Small intestine (tissue), 7 donors: ENCODE data around the gene ITGAD. TPM values are rescaled to one million over a fixed set of nuclear protein-coding genes. Genes with fewer than 3 reads are reported as not detected.

Experiments
- DNase-seq, 2 donors: peaks; one replicate each; pipeline versions ENCODE4 v3.0.0 to v3.0.0-alpha.2; 2013
- FAIRE-seq: peaks from 2 replicates; lab custom pipeline; 2012; peaks lifted over from hg19 to GRCh38; lab: Jason Lieb, UNC
- H3K27ac ChIP-seq, 3 donors: one replicate each; pipeline ENCODE4 v1.5.1; 2013; ENCODE audit warnings: low read length in 2 of 3, mild to moderate bottlenecking in 2 of 3, control low read depth in 1 of 3, inconsistent platforms in 1 of 3, low read depth in 1 of 3, moderate library complexity in 1 of 3
- H3K27me3 ChIP-seq, 3 donors: one replicate each; pipeline ENCODE4 v1.6.1; 2013; ENCODE audit warnings: low read length in 3 of 3, inconsistent platforms in 1 of 3; ENCODE audit not compliant: control insufficient read depth in 3 of 3, insufficient read depth in 3 of 3
- H3K36me3 ChIP-seq, 3 donors: one replicate each; pipeline ENCODE4 v1.6.1; 2013; ENCODE audit warnings: low read length in 3 of 3, inconsistent platforms in 1 of 3, low read depth in 1 of 3, mild to moderate bottlenecking in 1 of 3, moderate library complexity in 1 of 3; ENCODE audit not compliant: control insufficient read depth in 3 of 3, insufficient read depth in 2 of 3
- H3K4me1 ChIP-seq, 3 donors: one replicate each; pipeline ENCODE4 v1.6.1; 2013; ENCODE audit warnings: low read length in 2 of 3, inconsistent platforms in 1 of 3, low read depth in 1 of 3, mild to moderate bottlenecking in 1 of 3, moderate library complexity in 1 of 3; ENCODE audit not compliant: control insufficient read depth in 3 of 3, insufficient read depth in 2 of 3
- H3K4me3 ChIP-seq, 3 donors: one replicate each; pipeline ENCODE4 v1.5.1; 2013; ENCODE audit warnings: low read length in 3 of 3, control low read depth in 1 of 3, inconsistent platforms in 1 of 3, low read depth in 1 of 3, mild to moderate bottlenecking in 1 of 3, moderate library complexity in 1 of 3
- H3K9me3 ChIP-seq, 2 donors: one replicate each; pipeline ENCODE4 v1.6.1; 2013; ENCODE audit warnings: low read depth in 1 of 2, low read length in 1 of 2; ENCODE audit not compliant: control insufficient read depth in 2 of 2, insufficient read depth in 1 of 2
- WGBS, 3 donors: extraction: QIAGEN DNeasy Blood & Tissue Kit; methylation state at CpG; one replicate each; pipeline ENCODE4 v1.1.7; 2013; 5-methylcytosine and 5-hydroxymethylcytosine counted together
- polyA plus RNA-seq, 4 donors: library from polyadenylated mRNA; stranded (reverse) in 3 of 4; unstranded in 1 of 4; fragments of 200-250 nt in 3 of 4; fragments of 120-200 nt in 1 of 4; gene quantifications; one replicate each; pipeline versions ENCODE4 v1.2.1 to v1.2.3, GENCODE V29; 2013
- donor health status: healthy with polysubstance abuse.
- donor health status: control.
- donor health status: control.
- donor health status: Bipolar disorder and iron deficiency.
- donor health status: healthy.

ITGAD gene
- polyA plus RNA-seq, 4 donors, result 0.06 to 0.15 TPM; not detected in 2

GRCh38 chr16:31459687-31460581 is 66.8 kb downstream of the ITGAD start:
- 2 to 3% (median 2%) methylated on average over 54 to 61 of the region's 61 CpGs for WGBS, 3 donors
- Histone ChIP-seq H3K27me3 (no peaks in the 10 kb centered on the region), H3K36me3 (peaks cover 0 to 53% (median 3%) of the 10 kb centered on the region in 3 donors), H3K27ac (peak overlapping the region; percentile 88 to 99 (median 99)), H3K9me3 (no peaks in the 10 kb centered on the region), H3K4me1 (peaks cover 3 to 27% (median 5%) of the 10 kb centered on the region in 3 donors), H3K4me3 (peak overlapping the region; percentile 68 to 85 (median 69))
- DNase-seq, result peak; percentile 100
- no peak for FAIRE-seq

DNA sequence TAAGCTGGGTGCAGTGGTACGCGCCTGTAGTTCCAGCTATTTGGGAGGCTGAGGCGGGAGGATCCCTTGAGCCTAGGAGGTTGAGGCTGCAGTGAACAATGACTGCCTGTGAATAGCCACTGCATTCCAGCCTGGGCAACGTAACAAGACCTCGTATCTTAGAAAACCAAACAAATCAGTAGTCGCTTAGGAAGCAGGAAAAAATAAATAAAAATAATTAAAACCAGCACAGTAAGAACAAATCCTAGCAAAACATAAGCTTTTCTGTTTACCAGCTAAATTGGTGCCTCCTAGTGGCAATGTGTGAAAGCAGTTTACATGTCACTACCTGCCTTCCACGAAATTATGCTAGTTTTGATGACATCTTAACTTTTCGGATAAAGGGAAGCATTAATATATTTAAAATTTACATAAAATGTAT is 67.5 kb downstream of the ITGAD start:
- H3K9me3 ChIP-seq, result no peaks in the 10 kb centered on the region
- no peaks in the 10 kb centered on the region for H3K27me3 ChIP-seq
- no peak for FAIRE-seq
- 52 to 54% (median 53%) methylated on average over 8 of the region's 8 CpGs for WGBS, 3 donors
- peak; percentile 51 to 54 for DNase-seq
- H3K27ac ChIP-seq, result peak overlapping the region; percentile 73 to 89 (median 82)
- H3K4me1 ChIP-seq, result peaks cover 3 to 22% (median 5%) of the 10 kb centered on the region in 3 donors
- H3K4me3 ChIP-seq, result peak overlapping the region in 1 of 3 donors; percentile 47
- H3K36me3 ChIP-seq, result peaks cover 0 to 56% (median 3%) of the 10 kb centered on the region in 3 donors

- Histone ChIP-seq H3K4me3 (no peak overlapping the region), H3K9me3 (no peaks in the 10 kb centered on the region), H3K36me3 (peaks cover 0 to 59% (median 3%) of the 10 kb centered on the region in 3 donors), H3K27ac (no peak overlapping the region), H3K27me3 (no peaks in the 10 kb centered on the region), H3K4me1 (peaks cover 3 to 20% (median 5%) of the 10 kb centered on the region in 3 donors)
- DNase-seq, result no peak
- no peak for FAIRE-seq
- WGBS, 3 donors, result 87 to 91% (median 90%) methylated on average over 10 of the region's 10 CpGs
Measured at GRCh38 chr16:31461201-31461920, 68.2 kb downstream of the ITGAD start.

DNA sequence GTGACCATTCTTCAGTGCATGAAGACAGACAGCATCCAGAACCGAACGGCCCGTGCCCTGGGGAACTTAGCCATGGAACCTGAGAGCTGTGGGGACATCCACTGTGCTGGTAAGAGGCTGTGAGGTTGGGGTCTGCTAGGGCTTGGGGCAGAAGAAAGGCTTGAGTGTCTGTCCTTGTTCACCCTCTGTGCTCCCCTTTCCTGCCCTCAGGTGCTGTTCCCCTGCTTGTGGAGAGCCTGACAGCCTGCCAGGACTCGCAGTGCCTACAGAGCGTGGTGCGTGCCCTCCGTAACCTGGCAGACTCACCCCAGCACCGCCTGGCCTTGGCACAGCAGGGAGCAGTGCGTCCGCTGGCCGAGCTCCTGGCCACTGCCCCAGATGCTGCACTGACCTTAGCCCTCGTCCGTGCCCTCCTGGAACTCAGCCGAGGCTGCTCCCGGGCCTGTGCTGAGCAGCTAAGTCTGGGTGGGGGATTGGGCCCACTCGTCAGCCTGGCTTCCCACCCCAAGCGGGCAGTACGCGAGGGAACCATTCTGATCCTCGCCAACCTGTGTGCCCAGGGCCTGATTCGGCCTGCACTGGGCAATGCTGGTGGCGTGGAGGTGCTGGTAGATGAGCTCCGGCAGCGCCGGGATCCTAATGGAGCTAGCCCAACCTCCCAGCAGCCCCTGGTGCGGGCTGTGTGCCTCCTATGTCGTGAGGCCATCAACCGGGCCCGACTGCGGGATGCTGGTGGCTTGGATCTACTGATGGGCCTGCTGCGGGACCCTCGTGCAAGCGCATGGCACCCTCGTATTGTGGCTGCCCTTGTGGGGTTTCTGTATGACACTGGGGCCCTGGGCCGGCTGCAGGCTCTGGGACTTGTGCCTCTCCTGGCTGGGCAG is 69.0 kb downstream of the ITGAD start:
- 95% methylated on average over 35 of the region's 35 CpGs for WGBS, 3 donors
- DNase-seq (no peak), FAIRE-seq (no peak)
- Histone ChIP-seq H3K4me1 (peaks cover 0 to 13% (median 3%) of the 10 kb centered on the region in 3 donors), H3K36me3 (peaks cover 0 to 59% (median 3%) of the 10 kb centered on the region in 3 donors), H3K9me3 (no peaks in the 10 kb centered on the region), H3K27ac (no peak overlapping the region), H3K27me3 (no peaks in the 10 kb centered on the region), H3K4me3 (no peak overlapping the region)

- FAIRE-seq (no peak), DNase-seq (no peak)
- Histone ChIP-seq H3K9me3 (no peaks in the 10 kb centered on the region), H3K27ac (no peak overlapping the region), H3K4me3 (no peak overlapping the region), H3K27me3 (no peaks in the 10 kb centered on the region), H3K4me1 (peaks cover 0 to 5% (median 3%) of the 10 kb centered on the region in 3 donors), H3K36me3 (peaks cover 0 to 56% (median 3%) of the 10 kb centered on the region in 3 donors)
- 86 to 93% (median 86%) methylated on average over 32 to 36 of the region's 36 CpGs for WGBS, 3 donors
Measured at GRCh38 chr16:31464348-31464769, 71.2 kb downstream of the ITGAD start.

GRCh38 chr16:31464781-31465260 is 71.7 kb downstream of the ITGAD start:
- Histone ChIP-seq H3K4me3 (no peak overlapping the region), H3K27me3 (no peaks in the 10 kb centered on the region), H3K36me3 (peaks cover 0 to 56% (median 3%) of the 10 kb centered on the region in 3 donors), H3K4me1 (peaks cover 0 to 5% (median 3%) of the 10 kb centered on the region in 3 donors), H3K27ac (no peak overlapping the region), H3K9me3 (no peaks in the 10 kb centered on the region)
- DNase-seq (no peak), FAIRE-seq (no peak)
- 93 to 96% (median 94%) methylated on average over 16 to 17 of the region's 17 CpGs for WGBS, 3 donors

DNA sequence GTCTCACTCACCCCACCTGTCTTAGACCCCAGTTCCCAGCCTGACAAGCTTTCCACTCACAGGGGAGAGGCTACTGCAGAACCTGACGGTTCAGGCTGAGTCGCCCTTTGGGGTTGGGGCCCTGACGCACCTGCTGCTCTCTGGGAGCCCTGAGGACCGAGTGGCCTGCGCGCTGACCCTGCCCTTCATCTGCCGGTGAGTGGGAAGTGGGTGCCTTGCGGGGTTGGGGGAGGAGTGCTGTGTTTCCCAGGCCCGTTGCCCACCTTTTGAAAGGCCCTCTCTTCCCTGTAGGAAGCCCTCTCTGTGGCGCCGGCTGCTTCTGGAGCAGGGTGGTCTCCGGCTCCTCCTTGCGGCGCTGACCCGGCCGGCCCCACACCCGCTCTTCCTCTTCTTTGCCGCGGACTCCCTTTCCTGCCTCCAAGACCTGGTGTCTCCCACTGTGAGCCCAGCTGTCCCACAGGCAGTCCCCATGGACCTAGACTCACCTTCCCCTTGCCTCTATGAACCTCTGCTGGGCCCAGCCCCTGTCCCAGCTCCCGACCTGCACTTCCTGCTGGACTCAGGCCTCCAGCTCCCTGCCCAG is 72.7 kb downstream of the ITGAD start:
- Histone ChIP-seq H3K36me3 (peaks cover 0 to 56% (median 3%) of the 10 kb centered on the region in 3 donors), H3K27me3 (no peaks in the 10 kb centered on the region), H3K9me3 (no peaks in the 10 kb centered on the region), H3K4me1 (peaks cover 0 to 3% (median 0%) of the 10 kb centered on the region in 3 donors), H3K27ac (no peak overlapping the region), H3K4me3 (no peak overlapping the region)
- WGBS, 3 donors, result 90 to 93% (median 92%) methylated on average over 20 of the region's 20 CpGs
- DNase-seq, result no peak
- no peak for FAIRE-seq
